Measurements from ENCODE around the gene NINL.

NINL gene

GRCh38 chr20:25574411-25574810 lies 10.9 kb downstream of the NINL start:
- H2AFZ ChIP-seq (ENCODE audit: low read length): no peak overlapping the region
- H3K36me3 ChIP-seq (ENCODE audit: insufficient read depth, low read length): no peaks in the 10 kb centered on the region
- no peaks in the 10 kb centered on the region for H3K9me3 ChIP-seq (ENCODE audit: low read length)
- no peaks in the 10 kb centered on the region for H3K27me3 ChIP-seq (ENCODE audit: insufficient read depth, low read length)
- TF ChIP-seq EZH2 (IDR thresholded peaks at IDR 0.05; ENCODE audit: borderline replicate concordance, low read length) (no peak), CTCF (IDR thresholded peaks at IDR 0.05; ENCODE audit: low read length) (no peak)
- no peaks in the 10 kb centered on the region for H3K79me2 ChIP-seq (ENCODE audit: insufficient read depth, low read length)
- no peaks in the 10 kb centered on the region for H3K9me2 ChIP-seq (ENCODE audit: low read depth, low read length)
- H4K20me1 ChIP-seq (ENCODE audit: insufficient read depth, low read length): no peaks in the 10 kb centered on the region
- H3K27ac ChIP-seq (ENCODE audit: low read depth, low read length, poor library complexity, severe bottlenecking): no peak overlapping the region
- no peak overlapping the region for H3K4me2 ChIP-seq (ENCODE audit: low read length)
- no peaks in the 10 kb centered on the region for H3K4me1 ChIP-seq (ENCODE audit: insufficient read depth, low read length, severe bottlenecking)
- no peaks in the 10 kb centered on the region for H3F3A ChIP-seq (ENCODE audit: insufficient read depth, low read length)
- no peak overlapping the region for H3K9ac ChIP-seq (ENCODE audit: low read length)
- no peak overlapping the region for H3K4me3 ChIP-seq (ENCODE audit: low read depth, low read length, poor library complexity, severe bottlenecking)

DNA sequence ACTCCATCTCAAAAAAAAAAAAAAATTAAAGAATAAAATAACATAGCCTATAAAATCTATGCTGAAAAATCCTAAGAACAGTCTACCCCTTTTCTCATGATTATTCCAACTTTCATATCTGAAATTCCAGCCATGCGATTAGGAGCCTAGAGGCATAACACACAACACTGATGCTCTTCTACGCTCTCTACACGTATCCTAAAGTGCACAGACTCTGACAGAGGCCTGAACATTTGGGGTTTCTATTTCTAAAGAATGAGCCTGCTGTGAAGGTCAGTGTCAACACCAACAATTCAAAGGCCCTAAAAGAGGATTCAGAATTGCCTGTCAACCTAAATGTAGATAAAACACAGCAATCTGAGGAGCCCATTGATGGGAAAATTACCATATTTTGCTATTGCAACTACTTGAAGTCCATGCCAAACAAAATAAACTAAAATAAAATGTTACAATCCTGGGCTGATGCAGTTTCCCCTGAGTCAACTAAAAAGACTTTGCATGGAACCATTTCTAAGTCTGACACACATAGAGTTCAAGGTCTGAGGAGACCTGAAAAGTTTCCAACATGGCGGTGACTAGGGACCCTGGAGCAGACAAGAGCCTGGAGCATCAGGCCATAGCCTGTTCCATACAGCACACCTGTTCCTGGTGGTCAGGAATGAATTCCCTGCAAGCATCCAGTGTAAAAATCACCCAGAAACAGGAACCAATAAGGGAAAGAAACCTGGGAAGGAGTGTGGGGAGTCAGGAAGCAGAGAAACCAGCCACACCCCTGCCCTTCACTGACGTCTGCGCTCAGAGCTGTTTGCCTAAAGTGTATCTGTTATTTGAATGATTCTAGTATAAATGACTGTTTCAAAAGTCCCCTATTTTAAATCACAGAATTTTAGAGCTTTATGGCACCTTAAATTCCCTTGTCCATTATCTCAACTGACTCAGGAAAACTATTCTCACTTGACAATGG lies 11.8 kb downstream of the NINL start:
- no peak overlapping the region for H3K9ac ChIP-seq (ENCODE audit: low read length)
- no peaks in the 10 kb centered on the region for H3K9me2 ChIP-seq (ENCODE audit: low read depth, low read length)
- H3K4me1 ChIP-seq (ENCODE audit: insufficient read depth, low read length, severe bottlenecking): no peaks in the 10 kb centered on the region
- TF ChIP-seq EZH2 (IDR thresholded peaks at IDR 0.05; ENCODE audit: borderline replicate concordance, low read length): no peak
- no peak for TF ChIP-seq CTCF (IDR thresholded peaks at IDR 0.05; ENCODE audit: low read length)
- no peaks in the 10 kb centered on the region for H4K20me1 ChIP-seq (ENCODE audit: insufficient read depth, low read length)
- H3K27me3 ChIP-seq (ENCODE audit: insufficient read depth, low read length): no peaks in the 10 kb centered on the region
- no peak overlapping the region for H3K4me2 ChIP-seq (ENCODE audit: low read length)
- H2AFZ ChIP-seq (ENCODE audit: low read length): no peak overlapping the region
- no peaks in the 10 kb centered on the region for H3K9me3 ChIP-seq (ENCODE audit: low read length)
- no peak overlapping the region for H3K27ac ChIP-seq (ENCODE audit: low read depth, low read length, poor library complexity, severe bottlenecking)
- no peaks in the 10 kb centered on the region for H3F3A ChIP-seq (ENCODE audit: insufficient read depth, low read length)
- H3K79me2 ChIP-seq (ENCODE audit: insufficient read depth, low read length): no peaks in the 10 kb centered on the region
- no peak overlapping the region for H3K4me3 ChIP-seq (ENCODE audit: low read depth, low read length, poor library complexity, severe bottlenecking)
- H3K36me3 ChIP-seq (ENCODE audit: insufficient read depth, low read length): no peaks in the 10 kb centered on the region

GRCh38 chr20:25571817-25572216 lies 13.5 kb downstream of the NINL start:
- no peak for TF ChIP-seq EZH2 (IDR thresholded peaks at IDR 0.05; ENCODE audit: borderline replicate concordance, low read length)
- no peak for TF ChIP-seq CTCF (IDR thresholded peaks at IDR 0.05; ENCODE audit: low read length)
- Histone ChIP-seq H3K9me2 (ENCODE audit: low read depth, low read length) (no peaks in the 10 kb centered on the region), H3K9ac (ENCODE audit: low read length) (no peak overlapping the region), H3K27ac (ENCODE audit: low read depth, low read length, poor library complexity, severe bottlenecking) (no peak overlapping the region), H2AFZ (ENCODE audit: low read length) (no peak overlapping the region), H3K27me3 (ENCODE audit: insufficient read depth, low read length) (no peaks in the 10 kb centered on the region), H3K4me2 (ENCODE audit: low read length) (no peak overlapping the region), H4K20me1 (ENCODE audit: insufficient read depth, low read length) (no peaks in the 10 kb centered on the region), H3K36me3 (ENCODE audit: insufficient read depth, low read length) (no peaks in the 10 kb centered on the region), H3K9me3 (ENCODE audit: low read length) (no peaks in the 10 kb centered on the region), H3F3A (ENCODE audit: insufficient read depth, low read length) (no peaks in the 10 kb centered on the region), H3K4me1 (ENCODE audit: insufficient read depth, low read length, severe bottlenecking) (no peaks in the 10 kb centered on the region), H3K79me2 (ENCODE audit: insufficient read depth, low read length) (no peaks in the 10 kb centered on the region), H3K4me3 (ENCODE audit: low read depth, low read length, poor library complexity, severe bottlenecking) (no peak overlapping the region)

Data from OCI-LY1 (cell line).